ENCODE measurements around the gene EFNA5.

Gene EFNA5

GRCh38 chr5:107431536-107431935 lies 239.2 kb downstream of the EFNA5 start:
- TF ChIP-seq YY1 (IDR thresholded peaks at IDR 0.05; ENCODE audit: insufficient read depth, insufficient read length): no peak
- no peak for TF ChIP-seq ZNF274 (IDR thresholded peaks at IDR 0.05; ENCODE audit: low read depth, low read length)
- no peak for TF ChIP-seq SUZ12 (IDR thresholded peaks at IDR 0.05; ENCODE audit: extremely low read depth, insufficient read depth, insufficient read length)
- Histone ChIP-seq H3K4me1 (ENCODE audit: insufficient read depth, insufficient read length) (no peaks in the 10 kb centered on the region), H3K36me3 (ENCODE audit: insufficient read depth, insufficient read length, low read length) (no peaks in the 10 kb centered on the region), H3K4me3 (ENCODE audit: insufficient read length, low read depth) (no peak overlapping the region), H3K9me3 (ENCODE audit: insufficient read depth, low read length) (no peaks in the 10 kb centered on the region), H3K27me3 (ENCODE audit: insufficient read depth, insufficient read length) (no peaks in the 10 kb centered on the region), H3K9ac (ENCODE audit: insufficient read length, low read depth) (no peak overlapping the region)
- DNase-seq (ENCODE audit: low read depth, low spot score): no peak

- no peaks in the 10 kb centered on the region for H3K4me1 ChIP-seq (ENCODE audit: insufficient read depth, insufficient read length)
- no peak for DNase-seq (ENCODE audit: low read depth, low spot score)
Observed at GRCh38 chr5:107430071-107430625, 240.6 kb downstream of the EFNA5 start.

DNA sequence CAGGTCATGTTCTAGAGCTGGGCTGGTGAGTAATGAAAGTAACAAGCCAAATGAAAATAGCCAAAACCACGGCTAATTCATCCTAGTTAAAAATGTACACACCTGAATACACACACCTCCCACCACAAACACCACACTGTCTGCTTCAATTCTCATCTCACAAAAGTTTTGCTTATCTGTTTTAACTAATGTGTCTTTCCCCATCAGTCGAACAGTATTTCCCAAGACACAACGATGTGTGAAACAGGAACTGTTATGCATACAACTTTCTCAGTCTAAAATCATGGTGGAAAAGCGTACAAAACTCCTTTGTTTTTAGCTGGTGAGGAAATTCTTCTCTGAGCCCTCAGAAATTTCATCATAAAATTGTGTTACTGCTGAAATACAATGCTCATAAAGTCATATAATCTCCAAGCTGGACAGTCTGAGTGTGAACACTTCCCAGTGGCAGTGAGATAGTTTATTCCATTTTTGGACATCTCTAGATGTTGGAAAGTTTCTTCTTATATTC lies 242.4 kb downstream of the EFNA5 start:
- no peak for DNase-seq (ENCODE audit: low read depth, low spot score)
- no peak overlapping the region for H3K4me3 ChIP-seq (ENCODE audit: insufficient read length, low read depth)
- no peaks in the 10 kb centered on the region for H3K4me1 ChIP-seq (ENCODE audit: insufficient read depth, insufficient read length)

More at GRCh38 chr5:107430071-107430625, 240.6 kb downstream of the EFNA5 start:
- Histone ChIP-seq H3K9ac (ENCODE audit: insufficient read length, low read depth) (no peak overlapping the region), H3K36me3 (ENCODE audit: insufficient read depth, insufficient read length, low read length) (no peaks in the 10 kb centered on the region), H3K9me3 (ENCODE audit: insufficient read depth, low read length) (no peaks in the 10 kb centered on the region), H3K4me3 (ENCODE audit: insufficient read length, low read depth) (no peak overlapping the region), H3K27me3 (ENCODE audit: insufficient read depth, insufficient read length) (no peaks in the 10 kb centered on the region)
- no peak for TF ChIP-seq YY1 (IDR thresholded peaks at IDR 0.05; ENCODE audit: insufficient read depth, insufficient read length)
- TF ChIP-seq ZNF274 (IDR thresholded peaks at IDR 0.05; ENCODE audit: low read depth, low read length): no peak
- TF ChIP-seq SUZ12 (IDR thresholded peaks at IDR 0.05; ENCODE audit: extremely low read depth, insufficient read depth, insufficient read length): no peak

DNA sequence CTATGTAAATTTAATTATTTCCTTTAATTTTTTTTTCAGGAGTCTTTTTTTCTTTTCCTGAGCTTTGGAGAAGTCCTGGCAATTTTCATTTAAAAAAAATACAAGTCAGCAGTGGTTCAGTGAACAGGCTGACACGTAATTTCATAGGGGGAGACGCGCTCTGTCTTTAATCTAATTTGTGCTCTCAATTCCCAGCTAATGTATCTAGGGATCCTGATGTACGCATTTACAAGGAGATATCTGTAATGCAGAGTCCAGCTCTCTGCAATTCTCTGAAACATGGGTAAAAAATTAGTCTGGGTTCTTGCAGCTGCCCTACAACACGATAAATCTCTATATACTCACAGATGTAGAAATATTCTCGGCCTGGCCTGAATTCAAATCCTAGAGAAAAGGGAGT lies 243.9 kb downstream of the EFNA5 start:
- Histone ChIP-seq H3K27me3 (ENCODE audit: insufficient read depth, insufficient read length) (no peaks in the 10 kb centered on the region), H3K4me1 (ENCODE audit: insufficient read depth, insufficient read length) (no peaks in the 10 kb centered on the region), H3K36me3 (ENCODE audit: insufficient read depth, insufficient read length, low read length) (no peaks in the 10 kb centered on the region), H3K9me3 (ENCODE audit: insufficient read depth, low read length) (no peaks in the 10 kb centered on the region), H3K9ac (ENCODE audit: insufficient read length, low read depth) (no peak overlapping the region), H3K4me3 (ENCODE audit: insufficient read length, low read depth) (no peak overlapping the region)
- DNase-seq (ENCODE audit: low read depth, low spot score): no peak
- TF ChIP-seq YY1 (IDR thresholded peaks at IDR 0.05; ENCODE audit: insufficient read depth, insufficient read length) (no peak), SUZ12 (IDR thresholded peaks at IDR 0.05; ENCODE audit: extremely low read depth, insufficient read depth, insufficient read length) (no peak)

More for the DNA sequence above, 242.4 kb downstream of the EFNA5 start:
- Histone ChIP-seq H3K36me3 (ENCODE audit: insufficient read depth, insufficient read length, low read length) (no peaks in the 10 kb centered on the region), H3K9me3 (ENCODE audit: insufficient read depth, low read length) (no peaks in the 10 kb centered on the region), H3K27me3 (ENCODE audit: insufficient read depth, insufficient read length) (no peaks in the 10 kb centered on the region), H3K9ac (ENCODE audit: insufficient read length, low read depth) (no peak overlapping the region)
- TF ChIP-seq YY1 (IDR thresholded peaks at IDR 0.05; ENCODE audit: insufficient read depth, insufficient read length): no peak
- TF ChIP-seq SUZ12 (IDR thresholded peaks at IDR 0.05; ENCODE audit: extremely low read depth, insufficient read depth, insufficient read length): no peak
- TF ChIP-seq ZNF274 (IDR thresholded peaks at IDR 0.05; ENCODE audit: low read depth, low read length): no peak

GRCh38 chr5:107426209-107426608 lies 244.5 kb downstream of the EFNA5 start:
- Histone ChIP-seq H3K4me3 (ENCODE audit: insufficient read length, low read depth) (no peak overlapping the region), H3K9me3 (ENCODE audit: insufficient read depth, low read length) (no peaks in the 10 kb centered on the region), H3K4me1 (ENCODE audit: insufficient read depth, insufficient read length) (no peaks in the 10 kb centered on the region), H3K36me3 (ENCODE audit: insufficient read depth, insufficient read length, low read length) (no peaks in the 10 kb centered on the region), H3K27me3 (ENCODE audit: insufficient read depth, insufficient read length) (no peaks in the 10 kb centered on the region), H3K9ac (ENCODE audit: insufficient read length, low read depth) (no peak overlapping the region)
- no peak for DNase-seq (ENCODE audit: low read depth, low spot score)
- TF ChIP-seq ZNF274 (IDR thresholded peaks at IDR 0.05; ENCODE audit: low read depth, low read length): no peak

- Histone ChIP-seq H3K9me3 (ENCODE audit: insufficient read depth, low read length) (no peaks in the 10 kb centered on the region), H3K9ac (ENCODE audit: insufficient read length, low read depth) (no peak overlapping the region), H3K27me3 (ENCODE audit: insufficient read depth, insufficient read length) (no peaks in the 10 kb centered on the region), H3K4me1 (ENCODE audit: insufficient read depth, insufficient read length) (no peaks in the 10 kb centered on the region), H3K36me3 (ENCODE audit: insufficient read depth, insufficient read length, low read length) (no peaks in the 10 kb centered on the region), H3K4me3 (ENCODE audit: insufficient read length, low read depth) (no peak overlapping the region)
- DNase-seq (ENCODE audit: low read depth, low spot score): no peak
- no peak for TF ChIP-seq ZNF274 (IDR thresholded peaks at IDR 0.05; ENCODE audit: low read depth, low read length)
- no peak for TF ChIP-seq SUZ12 (IDR thresholded peaks at IDR 0.05; ENCODE audit: extremely low read depth, insufficient read depth, insufficient read length)
- no peak for TF ChIP-seq YY1 (IDR thresholded peaks at IDR 0.05; ENCODE audit: insufficient read depth, insufficient read length)
Observed at GRCh38 chr5:107425541-107426031, 245.2 kb downstream of the EFNA5 start.

DNA sequence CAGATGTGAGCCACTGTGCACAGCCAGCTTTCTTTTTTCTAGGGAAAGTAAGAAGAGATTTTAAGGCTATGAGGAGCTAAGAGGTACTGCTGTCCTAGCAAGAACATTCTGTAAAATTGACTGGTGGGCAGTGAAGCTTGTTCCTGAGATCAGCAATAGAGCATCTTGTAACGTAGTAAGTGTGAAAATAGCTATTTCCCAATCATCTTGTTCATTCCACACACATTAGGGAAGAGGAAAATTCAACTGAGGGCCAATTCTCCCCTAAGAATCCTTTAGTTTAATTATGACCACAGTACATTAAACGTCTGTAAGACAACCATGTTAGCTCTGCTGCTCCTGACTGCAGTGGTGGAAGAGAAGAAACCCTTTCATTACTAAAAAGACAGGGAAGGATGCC lies 246.2 kb downstream of the EFNA5 start:
- H3K4me1 ChIP-seq (ENCODE audit: insufficient read depth, insufficient read length): no peaks in the 10 kb centered on the region
- no peaks in the 10 kb centered on the region for H3K9me3 ChIP-seq (ENCODE audit: insufficient read depth, low read length)
- H3K27me3 ChIP-seq (ENCODE audit: insufficient read depth, insufficient read length): no peaks in the 10 kb centered on the region
- DNase-seq (ENCODE audit: low read depth, low spot score): no peak
- no peaks in the 10 kb centered on the region for H3K36me3 ChIP-seq (ENCODE audit: insufficient read depth, insufficient read length, low read length)
- no peak overlapping the region for H3K9ac ChIP-seq (ENCODE audit: insufficient read length, low read depth)
- TF ChIP-seq SUZ12 (IDR thresholded peaks at IDR 0.05; ENCODE audit: extremely low read depth, insufficient read depth, insufficient read length) (no peak), YY1 (IDR thresholded peaks at IDR 0.05; ENCODE audit: insufficient read depth, insufficient read length) (no peak), ZNF274 (IDR thresholded peaks at IDR 0.05; ENCODE audit: low read depth, low read length) (no peak)
- H3K4me3 ChIP-seq (ENCODE audit: insufficient read length, low read depth): no peak overlapping the region

All from NT2/D1 (cell line).